ENCODE data around the gene EXOSC10.

DNA sequence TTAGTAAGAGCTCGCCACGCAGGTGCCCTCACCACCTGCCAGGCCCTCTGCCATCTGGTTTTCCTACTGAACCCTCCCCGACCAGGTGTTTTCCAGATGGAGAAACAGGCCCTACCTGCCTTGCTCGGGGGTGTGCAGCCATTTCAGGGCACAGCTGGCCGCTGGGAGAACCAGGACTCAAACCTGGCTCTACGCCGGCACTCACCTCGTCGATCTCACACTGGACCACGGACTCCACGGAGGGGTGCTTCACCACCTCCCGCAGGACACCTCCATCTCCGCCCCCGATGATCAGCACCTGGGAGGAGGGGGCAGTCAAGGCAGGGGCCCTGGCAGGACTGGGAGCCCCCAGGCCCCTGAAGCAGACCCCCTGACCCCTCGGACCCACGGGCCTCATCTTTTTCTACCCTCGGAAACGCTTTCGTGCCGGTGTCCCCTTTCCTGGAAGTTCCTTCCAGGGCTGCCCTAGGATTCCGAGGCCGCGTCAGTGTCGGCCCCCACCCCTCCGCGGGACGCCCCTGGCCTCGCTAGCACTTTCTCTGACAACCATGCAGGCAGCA, 41.0 kb downstream of the EXOSC10 start:
- TF ChIP-seq, protein P1, sequence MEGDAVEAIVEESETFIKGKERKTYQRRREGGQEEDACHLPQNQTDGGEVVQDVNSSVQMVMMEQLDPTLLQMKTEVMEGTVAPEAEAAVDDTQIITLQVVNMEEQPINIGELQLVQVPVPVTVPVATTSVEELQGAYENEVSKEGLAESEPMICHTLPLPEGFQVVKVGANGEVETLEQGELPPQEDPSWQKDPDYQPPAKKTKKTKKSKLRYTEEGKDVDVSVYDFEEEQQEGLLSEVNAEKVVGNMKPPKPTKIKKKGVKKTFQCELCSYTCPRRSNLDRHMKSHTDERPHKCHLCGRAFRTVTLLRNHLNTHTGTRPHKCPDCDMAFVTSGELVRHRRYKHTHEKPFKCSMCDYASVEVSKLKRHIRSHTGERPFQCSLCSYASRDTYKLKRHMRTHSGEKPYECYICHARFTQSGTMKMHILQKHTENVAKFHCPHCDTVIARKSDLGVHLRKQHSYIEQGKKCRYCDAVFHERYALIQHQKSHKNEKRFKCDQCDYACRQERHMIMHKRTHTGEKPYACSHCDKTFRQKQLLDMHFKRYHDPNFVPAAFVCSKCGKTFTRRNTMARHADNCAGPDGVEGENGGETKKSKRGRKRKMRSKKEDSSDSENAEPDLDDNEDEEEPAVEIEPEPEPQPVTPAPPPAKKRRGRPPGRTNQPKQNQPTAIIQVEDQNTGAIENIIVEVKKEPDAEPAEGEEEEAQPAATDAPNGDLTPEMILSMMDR (IDR thresholded peaks at IDR 0.05): no peak
- TF ChIP-seq EP300 (IDR thresholded peaks at IDR 0.05) (no peak), POLR2AphosphoS5 (IDR thresholded peaks at IDR 0.05) (no peak), POLR2A (IDR thresholded peaks at IDR 0.05) (no peak)
